HUES64 (cell line): Measurements from ENCODE around the gene HTR5A.

ENCODE experiments used
- H3K27ac ChIP-seq: 2 replicates; pipeline ENCODE4 v1.7.0; 2013; ENCODE audit warnings: low read depth, low read length, inconsistent platforms
- H3K27me3 ChIP-seq: 2 replicates; pipeline ENCODE4 v1.6.1; 2013; ENCODE audit warnings: mild to moderate bottlenecking, low read length; ENCODE audit not compliant: insufficient read depth
- H3K36me3 ChIP-seq: 2 replicates; pipeline ENCODE4 v1.6.1; 2013; ENCODE audit warnings: mild to moderate bottlenecking, low read length; ENCODE audit not compliant: insufficient read depth
- H3K4me1 ChIP-seq: 2 replicates; pipeline ENCODE4 v1.6.1; 2013; ENCODE audit warnings: mild to moderate bottlenecking, low read length, moderate library complexity; ENCODE audit not compliant: insufficient read depth
- H3K4me3 ChIP-seq: 2 replicates; pipeline ENCODE4 v1.5.1; 2013; ENCODE audit warnings: mild to moderate bottlenecking, low read length, moderate library complexity
- H3K9ac ChIP-seq: 2 replicates; pipeline ENCODE4 v1.6.1; 2013; ENCODE audit warnings: mild to moderate bottlenecking, low read depth, low read length
- H3K9me3 ChIP-seq: 2 replicates; pipeline ENCODE4 v1.6.1; 2013; ENCODE audit warnings: low read depth, low read length; ENCODE audit not compliant: insufficient read depth
- WGBS: fragments of 150-250, 120-280 bp; methylation state at CpG from one replicate; pipeline ENCODE4 v1.1.7; 2013; ENCODE audit warnings: missing lambda C conversion rate; 5-methylcytosine and 5-hydroxymethylcytosine counted together

The HTR5A gene

DNA sequence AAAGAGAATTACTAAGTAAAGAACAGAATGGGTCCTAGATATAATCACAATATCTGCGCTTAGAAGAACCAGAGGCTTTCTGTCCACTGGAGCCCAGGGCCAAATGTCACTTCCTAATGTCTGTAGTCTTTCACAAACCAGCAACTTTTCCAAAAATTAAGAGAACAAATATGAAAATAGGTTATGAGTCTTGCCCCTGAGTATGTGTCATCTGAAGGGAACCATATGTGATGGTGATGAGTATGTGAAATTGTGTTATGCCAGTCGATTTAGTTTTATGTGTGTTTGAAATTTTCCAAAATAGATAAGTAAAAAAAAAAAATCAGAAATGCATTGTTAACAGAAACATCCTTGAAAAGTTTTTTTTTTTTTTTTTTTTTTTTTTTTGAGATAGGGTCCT, 15.4 kb upstream of the HTR5A start:
- Histone ChIP-seq H3K27ac (no peak overlapping the region), H3K36me3 (no peaks in the 10 kb centered on the region), H3K27me3 (no peaks in the 10 kb centered on the region), H3K4me3 (no peak overlapping the region), H3K4me1 (no peaks in the 10 kb centered on the region), H3K9me3 (no peaks in the 10 kb centered on the region), H3K9ac (no peak overlapping the region)
- WGBS = 79% methylated on average over 2 of the region's 2 CpGs

DNA sequence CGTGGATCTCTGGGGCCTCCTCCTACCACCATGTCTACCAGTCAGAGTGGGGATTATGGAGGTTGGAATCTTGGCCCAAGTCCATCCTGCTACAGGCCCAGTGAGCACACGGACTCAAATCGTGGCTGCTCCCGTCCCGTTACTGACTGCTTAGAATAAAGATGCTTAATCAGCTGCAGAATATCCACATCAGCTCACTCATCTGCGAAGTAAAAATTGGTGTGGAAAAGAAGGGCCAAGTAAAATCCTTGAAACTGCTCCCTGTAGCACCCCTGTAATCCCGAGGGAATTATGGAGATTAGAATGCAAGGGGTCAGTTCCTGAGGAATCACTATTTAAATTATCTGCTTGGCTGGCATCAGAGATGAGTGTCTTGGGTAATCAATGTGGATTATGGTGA, 13.0 kb upstream of the HTR5A start:
- H3K4me3 ChIP-seq = no peak overlapping the region
- H3K36me3 ChIP-seq = no peaks in the 10 kb centered on the region
- no peaks in the 10 kb centered on the region for H3K9me3 ChIP-seq
- no peaks in the 10 kb centered on the region for H3K4me1 ChIP-seq
- no peaks in the 10 kb centered on the region for H3K27me3 ChIP-seq
- WGBS = 89% methylated on average over 7 of the region's 7 CpGs
- H3K9ac ChIP-seq = no peak overlapping the region
- no peak overlapping the region for H3K27ac ChIP-seq

DNA sequence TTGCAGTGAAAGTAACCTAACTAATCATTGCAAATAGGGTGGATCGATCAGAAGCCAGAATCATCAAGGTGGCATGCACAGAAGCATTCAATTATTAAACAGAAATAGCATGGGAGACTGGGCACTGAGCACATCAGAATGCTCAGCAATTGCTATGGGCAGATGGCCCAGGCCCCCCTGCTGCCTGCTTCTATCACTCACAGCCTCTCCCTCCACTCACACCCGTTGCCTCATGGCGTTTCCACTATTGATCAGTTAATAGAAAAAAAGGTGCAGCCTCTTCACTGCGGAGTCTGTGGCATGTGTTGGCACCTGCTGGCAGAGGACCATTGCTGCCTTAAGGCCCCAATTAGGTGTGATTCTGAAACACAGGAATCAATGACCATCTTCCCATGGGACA, 11.2 kb upstream of the HTR5A start:
- Histone ChIP-seq H3K36me3 (no peaks in the 10 kb centered on the region), H3K4me1 (no peaks in the 10 kb centered on the region), H3K9ac (no peak overlapping the region), H3K27ac (no peak overlapping the region), H3K4me3 (no peak overlapping the region), H3K27me3 (no peaks in the 10 kb centered on the region), H3K9me3 (no peaks in the 10 kb centered on the region)
- WGBS = 95% methylated on average over 4 of the region's 4 CpGs

DNA sequence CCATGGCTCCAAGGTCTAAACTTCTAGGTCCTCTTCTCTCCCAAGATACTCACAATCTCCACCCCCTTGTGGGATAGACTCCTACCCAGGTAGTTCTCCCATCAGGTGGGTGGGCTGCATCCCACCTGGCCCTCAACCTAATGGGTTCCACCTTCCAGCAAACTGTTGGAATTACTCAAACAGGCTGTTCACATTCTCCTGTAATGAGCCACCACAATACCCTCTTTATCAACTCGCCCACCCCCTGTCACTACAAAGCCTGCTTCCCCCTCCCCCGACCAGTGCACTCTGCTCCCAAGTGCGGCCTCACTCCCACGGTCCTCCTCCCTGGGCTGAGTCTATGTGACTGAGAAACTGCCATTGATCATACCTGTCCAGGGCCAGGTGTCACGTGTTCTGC, 10.4 kb upstream of the HTR5A start:
- no peaks in the 10 kb centered on the region for H3K36me3 ChIP-seq
- H3K9ac ChIP-seq = no peak overlapping the region
- no peaks in the 10 kb centered on the region for H3K4me1 ChIP-seq
- H3K27me3 ChIP-seq = no peaks in the 10 kb centered on the region
- H3K27ac ChIP-seq = no peak overlapping the region
- H3K9me3 ChIP-seq = no peaks in the 10 kb centered on the region
- WGBS = 82% methylated on average over 5 of the region's 5 CpGs
- H3K4me3 ChIP-seq = no peak overlapping the region

DNA sequence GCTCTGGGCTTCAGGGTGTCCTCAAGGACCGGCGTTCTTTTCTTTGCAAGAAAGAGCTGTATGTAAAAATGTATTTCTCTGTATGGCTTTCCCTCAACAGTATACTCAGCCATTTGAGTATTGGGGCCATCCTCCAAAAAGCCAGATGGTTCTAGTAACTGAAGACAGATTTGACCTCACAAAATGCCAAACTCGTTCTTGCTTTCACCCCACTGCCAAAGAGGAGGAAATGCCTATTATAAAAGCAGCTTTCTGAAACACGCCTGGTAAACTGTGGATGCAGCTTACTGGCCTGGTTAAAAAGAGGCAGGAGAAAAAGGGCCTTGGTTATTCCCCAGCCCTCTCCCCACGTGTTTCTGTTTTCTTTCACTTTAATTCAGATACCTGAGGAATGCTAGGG, 7.7 kb upstream of the HTR5A start:
- H3K9ac ChIP-seq = no peak overlapping the region
- H3K36me3 ChIP-seq = no peaks in the 10 kb centered on the region
- H3K4me3 ChIP-seq = no peak overlapping the region
- no peak overlapping the region for H3K27ac ChIP-seq
- 58% methylated on average over 5 of the region's 5 CpGs for WGBS
- H3K27me3 ChIP-seq = no peaks in the 10 kb centered on the region
- no peaks in the 10 kb centered on the region for H3K9me3 ChIP-seq
- H3K4me1 ChIP-seq = no peaks in the 10 kb centered on the region

DNA sequence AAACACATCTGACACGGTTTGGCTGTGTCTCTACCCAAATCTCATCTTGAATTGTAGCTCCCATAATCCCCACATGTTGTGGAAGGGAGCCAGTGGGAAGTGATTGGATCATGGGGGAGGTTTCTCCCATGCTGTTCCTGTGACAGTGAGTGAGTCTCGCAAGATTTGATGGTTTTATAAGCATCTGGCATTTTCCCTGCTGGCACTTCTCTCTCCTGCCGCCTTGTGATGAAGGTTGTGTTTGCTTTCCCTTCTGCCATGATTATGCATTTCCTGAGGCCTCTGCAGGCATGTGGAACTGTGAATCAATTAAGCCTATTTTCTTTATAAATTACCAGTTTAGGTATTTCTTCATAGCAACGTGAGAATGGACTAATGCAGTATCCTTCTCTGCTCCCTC, 5.9 kb upstream of the HTR5A start:
- no peak overlapping the region for H3K9ac ChIP-seq
- H3K9me3 ChIP-seq = no peaks in the 10 kb centered on the region
- no peak overlapping the region for H3K4me3 ChIP-seq
- H3K27me3 ChIP-seq = no peaks in the 10 kb centered on the region
- no peak overlapping the region for H3K27ac ChIP-seq
- no peaks in the 10 kb centered on the region for H3K36me3 ChIP-seq
- H3K4me1 ChIP-seq = no peaks in the 10 kb centered on the region
- 88% methylated on average over 4 of the region's 4 CpGs for WGBS

DNA sequence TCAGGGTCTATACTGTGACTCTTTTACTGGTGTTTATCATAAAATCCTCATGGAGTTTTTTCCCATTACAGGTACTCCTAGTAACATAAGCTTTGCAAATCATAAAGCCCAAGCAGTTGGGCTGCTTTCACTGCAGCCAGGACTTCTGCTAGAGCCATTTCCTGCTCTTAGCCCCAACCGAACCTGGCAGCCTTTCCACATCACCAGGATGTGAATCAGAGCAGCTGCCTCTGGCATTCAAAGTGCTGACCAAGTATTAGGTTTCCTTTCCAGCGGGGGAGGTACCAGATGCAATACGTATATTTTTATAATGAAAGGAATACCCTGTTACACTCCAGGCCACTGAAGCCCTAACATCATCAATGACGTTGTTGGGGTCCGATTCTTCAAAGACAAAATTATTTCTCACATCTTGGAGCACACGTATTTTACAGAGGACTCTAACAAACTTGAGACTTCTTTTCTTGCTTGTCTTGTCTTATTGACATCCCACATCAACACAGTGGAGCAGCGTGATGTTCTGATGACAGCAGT, 3.6 kb upstream of the HTR5A start:
- H3K27me3 ChIP-seq = peaks cover 14% of the 10 kb centered on the region
- H3K27ac ChIP-seq = no peak overlapping the region
- 70% methylated on average over 7 of the region's 7 CpGs for whole genome bisulfite sequencing
- no peaks in the 10 kb centered on the region for H3K4me1 ChIP-seq
- H3K36me3 ChIP-seq = no peaks in the 10 kb centered on the region
- no peaks in the 10 kb centered on the region for H3K9me3 ChIP-seq
- H3K4me3 ChIP-seq = no peak overlapping the region
- no peak overlapping the region for H3K9ac ChIP-seq

DNA sequence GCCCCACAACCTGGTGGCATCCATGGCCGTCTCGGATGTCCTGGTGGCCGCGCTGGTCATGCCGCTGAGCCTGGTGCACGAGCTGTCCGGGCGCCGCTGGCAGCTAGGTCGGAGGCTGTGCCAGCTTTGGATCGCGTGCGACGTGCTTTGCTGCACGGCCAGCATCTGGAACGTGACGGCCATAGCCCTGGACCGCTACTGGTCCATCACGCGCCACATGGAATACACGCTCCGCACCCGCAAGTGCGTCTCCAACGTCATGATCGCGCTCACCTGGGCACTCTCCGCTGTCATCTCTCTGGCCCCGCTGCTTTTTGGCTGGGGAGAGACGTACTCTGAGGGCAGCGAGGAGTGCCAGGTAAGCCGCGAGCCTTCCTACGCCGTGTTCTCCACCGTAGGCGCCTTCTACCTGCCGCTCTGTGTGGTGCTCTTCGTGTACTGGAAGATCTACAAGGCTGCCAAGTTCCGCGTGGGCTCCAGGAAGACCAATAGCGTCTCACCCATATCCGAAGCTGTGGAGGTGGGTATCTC, 1.1 kb downstream of the HTR5A start:
- Histone ChIP-seq H3K4me3 (no peak overlapping the region), H3K9me3 (no peaks in the 10 kb centered on the region), H3K36me3 (no peaks in the 10 kb centered on the region), H3K4me1 (no peaks in the 10 kb centered on the region), H3K27me3 (peaks cover 41% of the 10 kb centered on the region), H3K9ac (no peak overlapping the region), H3K27ac (no peak overlapping the region)
- 91% methylated on average over 43 of the region's 43 CpGs for WGBS

DNA sequence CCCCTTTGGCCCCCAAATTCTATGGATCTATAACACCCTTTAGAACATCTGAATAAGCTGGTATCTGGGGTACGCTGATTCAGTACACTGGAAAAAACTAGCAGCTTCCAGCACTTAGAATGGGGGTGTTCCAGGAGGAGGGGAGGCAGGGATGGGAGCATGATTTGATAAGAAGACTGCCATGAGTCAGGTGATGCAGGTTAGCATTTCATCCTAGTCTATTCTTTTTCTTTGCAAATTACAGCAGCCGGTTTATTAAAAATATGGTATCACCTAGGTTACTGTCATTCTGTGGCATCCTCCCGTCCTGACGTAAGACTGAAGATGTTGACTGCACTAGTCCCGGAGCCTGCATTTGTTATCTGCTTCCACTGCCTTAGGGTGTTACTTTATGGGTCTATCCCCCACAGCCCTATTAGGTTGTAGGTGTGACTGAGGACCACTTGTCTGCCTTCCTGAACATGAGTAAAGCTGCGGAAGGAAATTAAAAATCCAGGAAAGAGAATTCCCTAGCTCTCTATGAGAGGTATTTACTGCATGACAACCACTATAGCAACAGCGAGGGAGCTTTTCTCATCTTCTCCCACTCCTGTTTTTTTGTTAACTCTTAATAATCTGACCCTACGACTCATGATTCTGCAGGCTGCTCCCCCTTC, 1.9 kb downstream of the HTR5A start:
- Histone ChIP-seq H3K4me1 (no peaks in the 10 kb centered on the region), H3K9me3 (no peaks in the 10 kb centered on the region), H3K27ac (no peak overlapping the region), H3K36me3 (no peaks in the 10 kb centered on the region), H3K4me3 (no peak overlapping the region), H3K27me3 (peaks cover 41% of the 10 kb centered on the region), H3K9ac (no peak overlapping the region)
- WGBS = 87% methylated on average over 8 of the region's 8 CpGs

DNA sequence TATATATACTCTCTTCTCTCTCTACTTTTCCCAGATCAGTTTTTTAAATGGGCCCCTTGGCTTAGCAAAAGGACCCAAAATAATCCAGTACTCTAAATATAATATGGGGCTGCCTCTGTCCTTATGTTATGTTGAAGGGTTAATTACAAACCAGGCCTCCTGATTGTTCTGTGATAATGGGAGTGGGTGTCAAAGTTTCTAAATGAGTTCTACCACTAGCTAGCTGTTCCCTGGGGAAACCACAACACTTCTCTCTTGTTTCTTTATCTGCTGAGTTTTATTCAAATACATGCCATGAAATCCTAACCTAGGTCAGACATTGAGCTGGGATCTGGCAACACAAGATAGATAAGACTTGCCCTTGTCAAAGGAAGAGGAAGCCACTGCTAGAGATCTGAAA, 3.8 kb downstream of the HTR5A start:
- Histone ChIP-seq H3K4me1 (no peaks in the 10 kb centered on the region), H3K36me3 (no peaks in the 10 kb centered on the region), H3K9me3 (no peaks in the 10 kb centered on the region), H3K9ac (no peak overlapping the region), H3K4me3 (no peak overlapping the region), H3K27ac (no peak overlapping the region), H3K27me3 (peaks cover 41% of the 10 kb centered on the region)

DNA sequence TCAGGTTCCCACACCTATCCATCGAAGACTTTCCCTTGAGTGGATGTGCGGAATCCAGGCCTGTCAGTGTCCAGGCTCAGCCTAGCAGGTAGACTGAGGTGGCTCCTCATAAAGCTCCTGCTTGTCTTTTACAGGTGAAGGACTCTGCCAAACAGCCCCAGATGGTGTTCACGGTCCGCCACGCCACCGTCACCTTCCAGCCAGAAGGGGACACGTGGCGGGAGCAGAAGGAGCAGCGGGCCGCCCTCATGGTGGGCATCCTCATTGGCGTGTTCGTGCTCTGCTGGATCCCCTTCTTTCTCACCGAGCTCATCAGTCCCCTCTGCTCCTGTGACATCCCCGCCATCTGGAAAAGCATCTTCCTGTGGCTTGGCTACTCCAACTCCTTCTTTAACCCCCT, 13.9 kb downstream of the HTR5A start:
- H3K27ac ChIP-seq = no peak overlapping the region
- WGBS = 92% methylated on average over 14 of the region's 14 CpGs
- H3K4me3 ChIP-seq = no peak overlapping the region
- no peak overlapping the region for H3K9ac ChIP-seq
- H3K9me3 ChIP-seq = no peaks in the 10 kb centered on the region
- H3K27me3 ChIP-seq = no peaks in the 10 kb centered on the region
- peaks cover 9% of the 10 kb centered on the region; the same call in 1 of the 2 replicates for H3K4me1 ChIP-seq
- H3K36me3 ChIP-seq = no peaks in the 10 kb centered on the region

DNA sequence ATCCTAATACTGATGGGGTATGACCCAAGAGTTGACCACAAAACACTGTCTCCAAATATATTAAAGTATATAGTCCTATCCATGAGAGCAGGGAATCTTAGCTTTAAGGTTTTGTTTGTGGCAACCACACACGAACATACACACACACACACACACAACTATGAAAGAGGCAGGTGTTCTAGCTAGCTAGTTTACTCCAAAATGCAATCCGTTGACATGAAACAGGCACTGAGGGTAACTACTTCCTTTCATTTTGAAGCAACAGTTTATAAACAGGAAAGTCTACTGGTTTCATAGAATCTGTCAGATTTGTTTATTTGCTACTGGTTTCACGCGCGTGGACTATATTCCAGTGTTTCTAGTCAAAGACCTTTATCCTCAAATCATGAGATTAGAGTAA, 14.8 kb downstream of the HTR5A start:
- 94% methylated on average over 5 of the region's 5 CpGs for WGBS
- Histone ChIP-seq H3K27me3 (no peaks in the 10 kb centered on the region), H3K9ac (no peak overlapping the region), H3K4me1 (peaks cover 9% of the 10 kb centered on the region; the same call in 1 of the 2 replicates), H3K27ac (no peak overlapping the region), H3K36me3 (no peaks in the 10 kb centered on the region), H3K9me3 (no peaks in the 10 kb centered on the region), H3K4me3 (no peak overlapping the region)
